ENCODE results near the gene RSPO3.
"Not testable (repeated sequence)": the region's sequence is repeated elsewhere in the genome, so short reads cannot be mapped to it uniquely, and the experiment has no call there.

The RSPO3 gene

GRCh38 chr6:127202676-127203075 is 84.2 kb downstream of the RSPO3 start:
- no peak for DNase-seq (ENCODE audit: low read depth in 1 of 2, low spot score in 1 of 2)

- DNase-seq (ENCODE audit: low read depth in 1 of 2, low spot score in 1 of 2), result no peak
Measured at GRCh38 chr6:127204281-127204680, 85.8 kb downstream of the RSPO3 start.

- DNase-seq (ENCODE audit: low read depth in 1 of 2, low spot score in 1 of 2), result no peak
Measured at GRCh38 chr6:127205036-127205435, 86.6 kb downstream of the RSPO3 start.

GRCh38 chr6:127206531-127207095 is 88.1 kb downstream of the RSPO3 start:
- DNase-seq (ENCODE audit: low read depth in 1 of 2, low spot score in 1 of 2), result no peak

- DNase-seq (ENCODE audit: low read depth in 1 of 2, low spot score in 1 of 2), result no peak
Measured at GRCh38 chr6:127207591-127208120, 89.2 kb downstream of the RSPO3 start.

- DNase-seq (ENCODE audit: low read depth in 1 of 2, low spot score in 1 of 2), result no peak
Measured at GRCh38 chr6:127210725-127211124, 92.3 kb downstream of the RSPO3 start.

GRCh38 chr6:127212376-127212775 is 93.9 kb downstream of the RSPO3 start:
- DNase-seq (ENCODE audit: low read depth in 1 of 2, low spot score in 1 of 2), result no peak

GRCh38 chr6:127214032-127214431 is 95.6 kb downstream of the RSPO3 start:
- not testable (repeated sequence) for DNase-seq (ENCODE audit: low read depth in 1 of 2, low spot score in 1 of 2)

GRCh38 chr6:127214531-127214930 is 96.1 kb downstream of the RSPO3 start:
- not testable (repeated sequence) for DNase-seq (ENCODE audit: low read depth in 1 of 2, low spot score in 1 of 2)

- no peak for DNase-seq (ENCODE audit: low read depth in 1 of 2, low spot score in 1 of 2)
Measured at GRCh38 chr6:127215931-127216330, 97.5 kb downstream of the RSPO3 start.

- no peak for DNase-seq (ENCODE audit: low read depth in 1 of 2, low spot score in 1 of 2)
Measured at GRCh38 chr6:127216810-127217789, 98.6 kb downstream of the RSPO3 start.

- no peak for DNase-seq (ENCODE audit: low read depth in 1 of 2, low spot score in 1 of 2)
Measured at GRCh38 chr6:127219869-127220268, 101.4 kb downstream of the RSPO3 start.

- DNase-seq (ENCODE audit: low read depth in 1 of 2, low spot score in 1 of 2), result no peak
Measured at GRCh38 chr6:127221201-127221600, 102.7 kb downstream of the RSPO3 start.

GRCh38 chr6:127222418-127222817 is 103.9 kb downstream of the RSPO3 start:
- DNase-seq (ENCODE audit: low read depth in 1 of 2, low spot score in 1 of 2), result no peak

- DNase-seq (ENCODE audit: low read depth in 1 of 2, low spot score in 1 of 2), result no peak
Measured at GRCh38 chr6:127225497-127225896, 107.0 kb downstream of the RSPO3 start.

GRCh38 chr6:127233819-127234218 is 115.3 kb downstream of the RSPO3 start:
- not testable (repeated sequence) for DNase-seq (ENCODE audit: low read depth in 1 of 2, low spot score in 1 of 2)

GRCh38 chr6:127243501-127243900 is 125.0 kb downstream of the RSPO3 start:
- DNase-seq (ENCODE audit: low read depth in 1 of 2, low spot score in 1 of 2), result no peak
